ENCODE data around the gene MRTFB.

MRTFB gene

GRCh38 chr16:14131774-14132695, 60.9 kb downstream of the MRTFB start:
- DNase-seq (ENCODE audit: low spot score): no peak

DNA sequence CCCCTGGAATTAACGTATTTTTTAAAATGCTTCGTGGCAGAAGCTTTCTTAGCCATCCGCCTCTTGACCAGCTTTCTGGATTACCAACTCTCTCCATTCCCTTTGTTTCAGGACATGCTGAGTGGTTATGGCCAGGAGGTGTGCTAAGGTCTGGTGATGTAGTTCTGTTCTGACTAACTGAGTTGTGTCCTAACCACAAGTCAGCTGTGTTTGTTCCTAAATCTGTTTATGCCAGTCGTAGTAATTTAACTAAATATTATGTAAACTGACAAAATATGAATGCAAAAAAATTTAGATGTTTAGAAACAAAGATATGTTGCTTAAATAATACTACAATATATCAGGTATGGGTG, 61.6 kb downstream of the MRTFB start:
- no peak for DNase-seq (ENCODE audit: low spot score)

DNA sequence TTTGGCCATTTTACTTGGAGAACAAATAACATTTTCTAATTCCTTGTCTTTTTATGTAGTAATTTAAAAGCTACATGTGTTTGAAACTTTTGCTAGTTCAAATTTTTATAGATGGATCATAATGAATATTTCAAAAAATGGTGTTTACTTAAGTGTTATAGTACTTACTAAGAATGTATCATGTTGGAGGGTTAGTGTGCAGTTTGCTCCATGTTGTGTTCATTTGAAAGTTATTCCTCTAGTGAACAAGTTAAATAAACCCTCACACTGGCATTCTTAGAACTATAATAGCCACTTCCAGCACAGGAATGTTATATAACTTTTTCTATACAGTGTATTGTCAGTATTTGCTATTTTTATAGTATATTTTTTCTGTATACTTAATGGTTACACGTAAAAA, 62.8 kb downstream of the MRTFB start:
- no peak for DNase-seq (ENCODE audit: low spot score)

DNA sequence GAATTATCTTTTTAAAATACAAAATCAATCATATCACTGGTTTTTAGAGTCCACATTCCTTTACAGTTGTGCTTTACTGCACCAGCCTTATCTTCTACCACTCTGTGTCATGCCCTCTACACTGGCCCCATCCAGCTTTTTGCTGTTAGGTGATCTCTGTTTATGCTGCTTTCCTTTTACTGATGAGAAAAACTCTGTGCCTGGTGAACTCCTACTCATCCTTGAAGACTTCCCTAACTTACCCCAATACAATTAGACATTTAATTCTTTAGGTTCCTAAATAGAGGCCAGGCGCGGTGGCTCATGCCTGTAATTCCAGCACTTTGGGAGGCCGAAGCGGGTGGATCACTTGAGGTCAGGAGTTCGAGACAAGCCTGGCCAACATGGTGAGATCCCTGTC, 64.6 kb downstream of the MRTFB start:
- DNase-seq (ENCODE audit: low spot score): no peak

DNA sequence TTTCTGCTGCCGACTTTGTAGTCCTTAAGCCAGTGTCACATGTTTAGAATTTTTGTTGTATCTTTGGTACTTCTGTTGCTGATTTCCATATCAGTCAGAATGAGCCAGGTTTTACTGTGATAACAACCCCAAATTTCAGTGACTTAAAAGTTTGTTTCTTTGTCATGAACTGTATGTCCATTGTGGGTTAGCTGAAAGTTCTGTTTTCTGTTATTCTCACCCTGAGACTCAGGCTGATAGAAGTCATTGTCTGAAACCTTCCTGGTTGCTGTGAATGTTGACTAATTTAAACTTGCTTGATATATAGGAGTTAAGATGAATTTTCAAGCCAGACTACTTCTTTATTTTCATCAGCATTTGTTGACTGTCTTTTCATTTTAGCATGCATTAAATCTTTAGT, 68.8 kb downstream of the MRTFB start:
- DNase-seq (ENCODE audit: low spot score): no peak

DNA sequence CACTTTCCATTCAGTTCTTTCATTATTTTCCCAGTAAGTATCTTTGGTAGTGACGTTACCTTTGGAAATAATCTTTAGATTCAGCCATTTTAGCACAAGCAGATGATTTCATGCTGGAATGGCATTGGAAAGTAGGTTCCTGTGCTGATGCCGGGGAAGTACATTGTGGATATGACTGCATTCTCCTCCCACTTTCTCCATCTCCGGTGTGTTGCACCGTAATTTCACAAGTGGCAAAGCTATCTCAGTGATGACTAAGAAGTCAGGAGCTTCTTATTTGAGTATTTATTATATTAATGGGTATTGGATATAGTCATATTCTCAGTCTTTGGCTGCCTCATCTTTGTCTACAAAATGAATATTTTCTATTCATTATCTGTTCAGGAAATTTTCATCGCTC, 69.8 kb downstream of the MRTFB start:
- DNase-seq (ENCODE audit: low spot score): no peak

DNA sequence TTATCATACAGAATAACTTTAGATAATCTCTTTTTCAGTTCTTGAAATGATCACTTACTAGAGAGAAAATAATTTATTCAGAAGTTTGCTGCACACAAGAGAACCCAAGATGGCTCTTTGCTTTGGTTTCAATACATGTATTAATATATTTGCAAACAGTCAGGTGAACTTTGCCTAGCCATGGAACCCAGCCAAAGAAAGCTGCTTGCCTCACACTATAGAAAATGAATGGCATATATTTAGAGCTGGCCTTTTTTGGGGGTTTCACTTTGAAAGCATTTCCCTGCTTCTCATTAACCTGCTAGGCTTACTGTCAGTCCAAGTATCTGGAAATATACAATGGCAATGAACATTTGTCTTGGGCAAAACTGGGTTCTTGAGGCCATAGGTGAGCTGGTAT, 75.3 kb downstream of the MRTFB start:
- no peak for DNase-seq (ENCODE audit: low spot score)

GRCh38 chr16:14148016-14148415, 76.9 kb downstream of the MRTFB start:
- DNase-seq (ENCODE audit: low spot score): no peak

DNA sequence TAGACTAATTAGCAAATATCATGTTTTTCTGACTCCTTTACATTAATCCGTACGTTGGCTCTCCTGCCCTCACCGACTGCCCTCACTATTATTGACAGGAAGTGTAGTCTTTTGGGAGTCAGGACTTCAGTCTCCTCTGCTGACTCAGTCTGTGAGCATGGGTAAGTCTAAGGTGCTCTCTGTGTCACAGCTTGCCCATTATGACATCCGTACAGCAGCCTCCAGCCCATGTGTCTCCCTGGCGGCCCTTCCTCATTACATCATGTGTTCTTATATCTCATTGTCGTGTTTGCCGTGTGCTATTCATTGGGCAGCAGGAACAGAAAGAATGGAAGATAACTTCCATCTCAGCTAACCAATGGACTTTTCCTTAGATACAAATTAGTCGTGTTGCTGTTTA, 77.5 kb downstream of the MRTFB start:
- no peak for DNase-seq (ENCODE audit: low spot score)

DNA sequence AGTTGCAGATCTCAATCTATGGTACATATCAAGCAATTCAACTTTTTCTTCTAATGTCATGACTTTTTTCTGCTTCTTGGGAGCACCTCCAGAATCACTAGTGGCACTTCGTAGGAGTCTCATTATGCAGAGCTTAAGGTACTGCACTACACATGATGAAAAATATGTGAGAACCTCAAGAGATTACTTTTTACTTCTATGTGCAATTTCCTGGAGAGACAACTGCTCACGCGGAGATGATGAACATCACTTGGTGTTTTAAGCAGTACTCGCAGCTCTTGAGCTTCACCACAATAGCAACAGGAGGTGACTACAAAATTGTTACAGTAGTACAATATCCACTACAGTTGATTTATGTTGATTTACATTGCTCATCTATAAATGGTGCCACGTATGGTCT, 79.7 kb downstream of the MRTFB start:
- no peak for DNase-seq (ENCODE audit: low spot score)

- no peak for DNase-seq (ENCODE audit: low spot score)
These were observed 80.3 kb downstream of the MRTFB start for GRCh38 chr16:14151256-14152030.

DNA sequence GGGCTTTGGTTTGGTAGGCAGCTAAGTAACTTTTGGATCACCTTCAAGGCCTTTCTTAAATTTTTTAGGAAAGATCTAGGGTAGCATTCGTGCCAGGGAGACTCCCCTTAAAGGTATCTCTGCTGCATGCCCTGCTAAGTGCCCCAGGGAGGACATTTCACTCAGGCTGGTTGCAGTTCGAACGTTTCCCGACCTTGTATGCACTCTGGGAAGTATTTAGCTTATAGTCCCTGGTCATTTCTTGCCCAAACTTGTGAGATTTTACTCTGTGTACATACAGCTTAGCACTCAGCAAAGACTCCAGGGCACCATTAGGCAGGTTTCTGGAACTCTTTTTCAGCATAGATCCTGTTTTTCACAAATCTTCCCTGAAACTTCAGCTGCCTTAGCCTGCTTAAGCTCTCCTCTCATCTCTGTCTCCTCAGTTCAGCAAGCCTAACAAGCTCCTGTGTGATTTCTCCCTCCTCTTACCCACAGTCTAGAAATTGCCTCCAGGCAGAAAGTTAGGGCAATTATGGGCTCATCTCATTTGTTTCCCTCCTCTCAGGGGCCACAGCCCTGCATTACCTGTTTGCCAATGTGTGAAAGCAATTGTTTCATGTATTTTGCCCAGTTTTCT, 84.6 kb downstream of the MRTFB start:
- no peak for DNase-seq (ENCODE audit: low spot score)

DNA sequence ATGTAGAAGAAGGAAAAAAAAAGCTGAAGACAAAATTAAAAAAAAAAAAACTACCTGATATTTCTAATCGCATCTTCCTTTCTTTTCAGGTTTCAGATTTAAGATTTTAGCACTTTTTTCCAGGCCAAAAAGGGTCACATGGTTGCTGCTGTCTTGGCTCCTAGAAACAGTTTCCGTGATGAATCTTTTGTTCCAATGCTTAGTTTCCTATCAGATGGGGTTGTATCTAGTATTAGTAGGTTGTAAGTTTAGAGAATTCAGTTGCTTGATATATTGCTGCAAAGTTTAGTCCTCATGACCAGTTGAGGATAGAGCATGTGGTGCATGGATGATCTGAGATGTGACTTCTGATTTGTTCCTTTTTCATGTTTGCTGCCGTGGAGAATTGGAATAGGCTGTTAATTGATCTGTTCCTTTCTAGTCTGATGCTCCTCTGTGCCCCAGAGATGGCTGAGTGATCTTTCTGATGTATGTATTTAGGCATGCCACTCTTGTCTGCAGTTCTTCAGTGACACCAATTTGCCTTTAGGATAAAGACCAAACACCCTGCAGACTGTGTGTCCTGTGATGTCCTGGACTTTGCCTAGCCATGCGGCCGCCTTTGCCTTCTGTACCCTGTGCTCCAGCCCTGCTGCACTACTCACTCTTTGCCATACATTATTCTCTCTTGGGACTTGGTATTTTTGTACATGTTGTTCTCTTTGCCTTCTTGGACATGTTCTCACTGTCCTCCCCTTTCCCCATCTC, 94.0 kb downstream of the MRTFB start:
- no peak for DNase-seq (ENCODE audit: low spot score)

DNA sequence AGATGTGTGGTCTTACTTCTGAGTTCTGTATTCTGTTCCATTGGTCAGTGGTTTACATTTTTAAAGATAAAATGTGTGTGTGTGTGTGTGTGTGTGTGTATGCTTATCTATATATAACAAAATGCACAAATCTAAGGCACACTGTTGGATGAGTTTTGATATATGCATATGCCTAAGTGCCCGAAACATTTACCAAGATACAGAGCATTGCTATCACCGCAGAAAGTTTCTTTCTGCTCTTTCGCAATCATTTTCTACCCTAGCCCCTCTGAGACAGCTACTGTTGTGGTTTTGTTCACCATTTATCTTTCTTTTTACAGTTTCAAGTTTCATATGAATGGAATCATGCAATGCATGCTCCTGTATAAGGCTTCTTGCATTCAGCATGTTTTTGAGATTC, 97.0 kb downstream of the MRTFB start:
- no peak for DNase-seq (ENCODE audit: low spot score)

DNA sequence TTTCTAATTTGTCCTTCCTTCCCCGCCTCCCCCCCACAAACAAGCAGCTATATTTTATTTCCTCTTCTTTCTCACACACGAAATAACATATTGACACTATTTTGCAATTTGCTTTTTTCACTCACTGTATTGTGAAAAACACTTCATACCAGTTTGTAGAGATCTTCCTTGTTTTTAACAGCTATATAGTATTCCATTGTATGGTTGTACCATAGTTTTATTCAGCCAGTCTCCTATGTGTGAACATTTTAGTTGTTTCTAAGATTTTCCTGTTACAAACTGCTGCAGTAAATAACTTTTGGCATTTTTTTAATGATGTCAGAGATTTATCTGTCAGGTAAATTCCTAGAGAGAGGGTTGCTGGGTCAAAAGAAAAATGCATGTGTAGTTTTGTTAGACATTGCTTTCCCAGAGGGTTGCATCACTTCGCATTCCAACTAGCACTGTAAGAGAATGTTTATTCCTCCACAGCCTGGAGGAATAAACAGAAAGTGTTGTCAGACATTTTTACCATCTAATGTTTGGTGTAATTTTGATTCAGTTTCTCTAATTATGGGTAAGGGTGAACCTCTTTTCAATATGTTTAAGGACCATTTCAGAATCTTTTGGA, 101.2 kb downstream of the MRTFB start:
- no peak for DNase-seq (ENCODE audit: low spot score)

GRCh38 chr16:14175086-14175485, 104.0 kb downstream of the MRTFB start:
- no peak for DNase-seq (ENCODE audit: low spot score)

GRCh38 chr16:14177704-14178103, 106.6 kb downstream of the MRTFB start:
- no peak for DNase-seq (ENCODE audit: low spot score)

- no peak for DNase-seq (ENCODE audit: low spot score)
These were observed 108.0 kb downstream of the MRTFB start for GRCh38 chr16:14179116-14179515.

DNA sequence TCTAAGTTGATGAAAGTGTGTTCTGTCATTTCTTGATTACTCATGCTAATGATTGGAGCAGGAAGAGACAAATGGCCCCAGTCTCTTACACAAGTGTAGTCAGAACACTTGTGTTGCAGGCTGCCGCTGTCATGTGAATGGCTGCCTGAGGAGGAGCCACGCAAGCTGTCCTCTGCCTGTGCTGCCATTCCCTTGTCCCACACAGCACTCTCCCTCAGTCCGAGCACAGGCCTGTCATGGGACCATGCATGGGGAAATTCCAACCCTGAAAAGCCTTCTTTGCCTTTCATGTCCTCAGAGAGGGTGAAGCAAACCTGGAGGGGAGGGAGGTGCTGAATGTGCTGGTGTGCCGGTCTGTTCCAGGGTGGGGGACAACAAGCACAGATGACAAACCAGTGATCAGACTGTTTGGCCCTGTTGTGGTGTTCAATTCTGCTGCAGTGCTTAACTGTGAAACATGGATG, 109.4 kb downstream of the MRTFB start:
- no peak for DNase-seq (ENCODE audit: low spot score)

DNA sequence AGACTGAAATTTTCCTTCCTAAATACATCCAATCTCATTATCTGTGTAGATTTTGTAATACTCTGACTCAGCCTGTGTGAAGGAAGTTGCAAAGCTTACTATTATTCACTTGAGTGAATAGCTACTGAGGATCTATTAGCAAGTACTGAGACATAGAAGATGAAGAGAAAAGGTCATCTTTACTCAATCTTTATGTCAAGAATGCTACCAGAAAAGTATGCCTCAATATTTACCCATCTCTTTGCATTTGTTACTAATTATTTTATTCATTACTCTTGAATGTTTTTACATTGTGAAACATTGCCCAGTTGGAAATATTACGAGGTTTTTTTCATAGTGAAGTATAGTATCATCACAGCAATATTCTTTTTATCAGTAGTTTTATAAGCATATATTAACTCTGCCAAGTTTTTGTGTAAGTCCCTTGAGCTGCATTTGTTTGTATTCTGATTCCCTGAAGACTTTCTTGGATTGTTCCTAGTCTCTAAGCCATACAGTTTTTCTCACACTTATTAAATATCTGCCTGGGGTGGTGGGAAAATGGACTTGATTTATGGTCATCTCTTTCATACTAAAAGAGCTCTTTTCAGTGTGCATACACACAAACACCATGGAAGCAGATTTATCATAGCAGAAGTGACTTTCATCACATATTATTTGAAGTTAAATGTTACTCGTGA, 110.4 kb downstream of the MRTFB start:
- no peak for DNase-seq (ENCODE audit: low spot score)

GRCh38 chr16:14182999-14183398, 111.9 kb downstream of the MRTFB start:
- no peak for DNase-seq (ENCODE audit: low spot score)
